Astrocyte (in vitro differentiated cells and primary cell): ENCODE data around the gene DOCK1.

Experiments used
- EZH2 ChIP-seq: IDR thresholded peaks from 2 replicates; pipeline ENCODE4 v1.6.1; 2012; ENCODE audit warnings: mild to moderate bottlenecking, low read length, inconsistent platforms; ENCODE audit not compliant: insufficient read depth
- TF ChIP-seq, protein P1 (sequence below): IDR thresholded peaks from 2 replicates; pipeline ENCODE4 v1.5.1; 2011; ENCODE audit warnings: low read depth, mild to moderate bottlenecking, inconsistent platforms, low read length, moderate library complexity; ENCODE audit not compliant: insufficient read depth

DNA sequence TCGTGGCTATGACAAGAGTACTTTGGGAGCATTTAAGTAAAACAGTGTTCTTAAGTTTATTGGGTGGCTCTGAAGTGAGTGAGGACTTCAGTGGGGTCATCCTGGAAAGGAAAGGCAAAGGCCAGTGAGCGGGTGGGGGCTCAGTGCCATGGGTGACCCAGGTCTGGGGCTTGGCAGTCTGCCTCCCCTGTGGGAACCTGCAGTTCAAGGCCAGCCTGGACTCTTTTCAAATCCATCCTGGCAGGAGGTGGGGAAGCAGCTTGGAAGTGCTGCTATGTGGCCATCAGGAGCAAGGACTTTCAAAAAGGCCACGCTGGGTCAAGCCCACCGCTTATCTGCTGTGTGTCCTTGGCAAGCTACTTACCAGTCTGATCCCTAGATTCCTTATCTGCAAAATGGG, 495.0 kb downstream of the DOCK1 start:
- TF ChIP-seq, protein P1, sequence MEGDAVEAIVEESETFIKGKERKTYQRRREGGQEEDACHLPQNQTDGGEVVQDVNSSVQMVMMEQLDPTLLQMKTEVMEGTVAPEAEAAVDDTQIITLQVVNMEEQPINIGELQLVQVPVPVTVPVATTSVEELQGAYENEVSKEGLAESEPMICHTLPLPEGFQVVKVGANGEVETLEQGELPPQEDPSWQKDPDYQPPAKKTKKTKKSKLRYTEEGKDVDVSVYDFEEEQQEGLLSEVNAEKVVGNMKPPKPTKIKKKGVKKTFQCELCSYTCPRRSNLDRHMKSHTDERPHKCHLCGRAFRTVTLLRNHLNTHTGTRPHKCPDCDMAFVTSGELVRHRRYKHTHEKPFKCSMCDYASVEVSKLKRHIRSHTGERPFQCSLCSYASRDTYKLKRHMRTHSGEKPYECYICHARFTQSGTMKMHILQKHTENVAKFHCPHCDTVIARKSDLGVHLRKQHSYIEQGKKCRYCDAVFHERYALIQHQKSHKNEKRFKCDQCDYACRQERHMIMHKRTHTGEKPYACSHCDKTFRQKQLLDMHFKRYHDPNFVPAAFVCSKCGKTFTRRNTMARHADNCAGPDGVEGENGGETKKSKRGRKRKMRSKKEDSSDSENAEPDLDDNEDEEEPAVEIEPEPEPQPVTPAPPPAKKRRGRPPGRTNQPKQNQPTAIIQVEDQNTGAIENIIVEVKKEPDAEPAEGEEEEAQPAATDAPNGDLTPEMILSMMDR = no peak
- no peak for TF ChIP-seq EZH2
